Memory B cell (primary cell): ENCODE data around the gene CD47.

Experiments
- ATAC-seq: fragments of 150-1000 bp; cut with Tn5 transposase; 2 replicates; pipeline ENCODE4 v1.10.0; 2021; ENCODE audit warnings: low read depth, mild to moderate bottlenecking, moderate library complexity
- DNase-seq, 2 donors: peaks; one replicate each; pipeline ENCODE4 v3.0.0; 2022; ENCODE audit warnings: low spot score in 2 of 2
- H3K27ac Mint-ChIP-seq: one replicate; pipeline ENCODE4 v1.8.0; 2022; ENCODE audit warnings: mild to moderate bottlenecking, moderate library complexity, mixed read lengths
- H3K27me3 Mint-ChIP-seq: one replicate; pipeline ENCODE4 v1.8.0; 2022; ENCODE audit warnings: mixed read lengths
- H3K36me3 Mint-ChIP-seq: one replicate; pipeline ENCODE4 v1.8.0; 2022; ENCODE audit warnings: mild to moderate bottlenecking, mixed read lengths
- H3K4me1 Mint-ChIP-seq: one replicate; pipeline ENCODE4 v1.8.0; 2022; ENCODE audit warnings: mixed read lengths
- H3K4me3 Mint-ChIP-seq: one replicate; pipeline ENCODE4 v1.8.0; 2022; ENCODE audit warnings: mild to moderate bottlenecking, moderate library complexity, mixed read lengths
- H3K9me3 Mint-ChIP-seq: one replicate; pipeline ENCODE4 v1.8.0; 2022; ENCODE audit warnings: mixed read lengths

The CD47 gene

GRCh38 chr3:108103886-108104797, 13.3 kb upstream of the CD47 start:
- Mint-ChIP-seq H3K27me3 (no peaks in the 10 kb centered on the region), H3K9me3 (no peaks in the 10 kb centered on the region), H3K4me1 (peaks cover 53% of the 10 kb centered on the region), H3K4me3 (no peak overlapping the region), H3K36me3 (no peaks in the 10 kb centered on the region), H3K27ac (no peak overlapping the region)
- no peak for DNase-seq
- no peak for ATAC-seq

- Mint-ChIP-seq H3K4me3 (peak overlapping the region; percentile 16), H3K27ac (peak overlapping the region; percentile 64), H3K36me3 (no peaks in the 10 kb centered on the region), H3K27me3 (no peaks in the 10 kb centered on the region), H3K4me1 (peaks cover 47% of the 10 kb centered on the region), H3K9me3 (no peaks in the 10 kb centered on the region)
- no peak for ATAC-seq
- no peak for DNase-seq
Observed at GRCh38 chr3:108103040-108103751, 12.4 kb upstream of the CD47 start.

GRCh38 chr3:108102420-108103039, 11.7 kb upstream of the CD47 start:
- no peaks in the 10 kb centered on the region for H3K27me3 Mint-ChIP-seq
- ATAC-seq (no peak), DNase-seq (no peak)
- peak overlapping the region; percentile 64 for H3K27ac Mint-ChIP-seq
- peaks cover 47% of the 10 kb centered on the region for H3K4me1 Mint-ChIP-seq
- no peaks in the 10 kb centered on the region for H3K9me3 Mint-ChIP-seq
- no peaks in the 10 kb centered on the region for H3K36me3 Mint-ChIP-seq
- H3K4me3 Mint-ChIP-seq: peak overlapping the region; percentile 16

GRCh38 chr3:108100906-108101660, 10.3 kb upstream of the CD47 start:
- no peaks in the 10 kb centered on the region for H3K9me3 Mint-ChIP-seq
- peak overlapping the region; percentile 55 for H3K4me3 Mint-ChIP-seq
- peak; percentile 92 for ATAC-seq
- H3K36me3 Mint-ChIP-seq: no peaks in the 10 kb centered on the region
- peaks cover 47% of the 10 kb centered on the region for H3K4me1 Mint-ChIP-seq
- peak overlapping the region; percentile 93 for H3K27ac Mint-ChIP-seq
- DNase-seq: peak in 1 of 2 donors; percentile 60
- no peaks in the 10 kb centered on the region for H3K27me3 Mint-ChIP-seq

- peaks cover 45% of the 10 kb centered on the region for H3K4me1 Mint-ChIP-seq
- H3K9me3 Mint-ChIP-seq: no peaks in the 10 kb centered on the region
- peak overlapping the region; percentile 15 for H3K4me3 Mint-ChIP-seq
- H3K27ac Mint-ChIP-seq: peak overlapping the region; percentile 93
- ATAC-seq (no peak), DNase-seq (no peak)
- H3K36me3 Mint-ChIP-seq: no peaks in the 10 kb centered on the region
- H3K27me3 Mint-ChIP-seq: no peaks in the 10 kb centered on the region
Observed at GRCh38 chr3:108099679-108100428, 9.0 kb upstream of the CD47 start.

- no peak for DNase-seq
- Mint-ChIP-seq H3K4me3 (no peak overlapping the region), H3K9me3 (no peaks in the 10 kb centered on the region), H3K4me1 (peaks cover 47% of the 10 kb centered on the region), H3K27ac (peak overlapping the region; percentile 93), H3K36me3 (no peaks in the 10 kb centered on the region), H3K27me3 (no peaks in the 10 kb centered on the region)
- no peak for ATAC-seq
Observed at GRCh38 chr3:108099244-108099643, 8.4 kb upstream of the CD47 start.

GRCh38 chr3:108098003-108098370, 7.2 kb upstream of the CD47 start:
- Mint-ChIP-seq H3K27me3 (no peaks in the 10 kb centered on the region), H3K4me1 (peaks cover 46% of the 10 kb centered on the region), H3K27ac (peak overlapping the region; percentile 23), H3K9me3 (no peaks in the 10 kb centered on the region), H3K36me3 (no peaks in the 10 kb centered on the region), H3K4me3 (no peak overlapping the region)
- DNase-seq: no peak
- no peak for ATAC-seq

- ATAC-seq (no peak), DNase-seq (no peak)
- H3K4me1 Mint-ChIP-seq: peaks cover 46% of the 10 kb centered on the region
- peak overlapping the region; percentile 23 for H3K27ac Mint-ChIP-seq
- no peaks in the 10 kb centered on the region for H3K27me3 Mint-ChIP-seq
- H3K36me3 Mint-ChIP-seq: no peaks in the 10 kb centered on the region
- H3K4me3 Mint-ChIP-seq: no peak overlapping the region
- H3K9me3 Mint-ChIP-seq: no peaks in the 10 kb centered on the region
Observed at GRCh38 chr3:108097322-108098002, 6.6 kb upstream of the CD47 start.

- Mint-ChIP-seq H3K9me3 (no peaks in the 10 kb centered on the region), H3K27me3 (no peaks in the 10 kb centered on the region), H3K4me3 (no peak overlapping the region), H3K27ac (peak overlapping the region; percentile 3), H3K4me1 (peaks cover 45% of the 10 kb centered on the region), H3K36me3 (no peaks in the 10 kb centered on the region)
- DNase-seq (no peak), ATAC-seq (no peak)
Observed at GRCh38 chr3:108096532-108097321, 5.9 kb upstream of the CD47 start.

GRCh38 chr3:108093616-108094015, 2.8 kb upstream of the CD47 start:
- ATAC-seq (no peak), DNase-seq (no peak)
- peaks cover 26% of the 10 kb centered on the region for H3K4me1 Mint-ChIP-seq
- no peaks in the 10 kb centered on the region for H3K27me3 Mint-ChIP-seq
- H3K36me3 Mint-ChIP-seq: no peaks in the 10 kb centered on the region
- H3K27ac Mint-ChIP-seq: no peak overlapping the region
- H3K9me3 Mint-ChIP-seq: no peaks in the 10 kb centered on the region
- no peak overlapping the region for H3K4me3 Mint-ChIP-seq

- ATAC-seq (no peak), DNase-seq (no peak)
- peaks cover 28% of the 10 kb centered on the region for H3K4me1 Mint-ChIP-seq
- H3K9me3 Mint-ChIP-seq: no peaks in the 10 kb centered on the region
- no peak overlapping the region for H3K4me3 Mint-ChIP-seq
- peak overlapping the region; percentile 99 for H3K27ac Mint-ChIP-seq
- no peaks in the 10 kb centered on the region for H3K36me3 Mint-ChIP-seq
- H3K27me3 Mint-ChIP-seq: no peaks in the 10 kb centered on the region
Observed at GRCh38 chr3:108093021-108093420, 2.2 kb upstream of the CD47 start.

- peaks cover 30% of the 10 kb centered on the region for H3K4me1 Mint-ChIP-seq
- DNase-seq (no peak), ATAC-seq (no peak)
- no peaks in the 10 kb centered on the region for H3K9me3 Mint-ChIP-seq
- H3K27me3 Mint-ChIP-seq: no peaks in the 10 kb centered on the region
- no peaks in the 10 kb centered on the region for H3K36me3 Mint-ChIP-seq
- peak overlapping the region; percentile 99 for H3K27ac Mint-ChIP-seq
- peak overlapping the region; percentile 96 for H3K4me3 Mint-ChIP-seq
Observed at GRCh38 chr3:108092501-108092900, 1.7 kb upstream of the CD47 start.
